SK-N-MC (cell line): ENCODE results near the gene LCN10.

Experiments used
- EZH2 ChIP-seq: fragments of 200-600 bp; sonication (generic); IDR thresholded peaks from one replicate; pipeline ENCODE4 v1.6.1; 2017; ENCODE audit warnings: antibody characterized with exemption
- POLR2AphosphoS5 ChIP-seq: IDR thresholded peaks from 2 replicates; pipeline ENCODE4 v1.6.1; 2012; ENCODE audit warnings: mild to moderate bottlenecking, low read depth, low read length, borderline replicate concordance

GRCh38 chr9:136696502-136696901 lies 46.2 kb downstream of the LCN10 start:
- TF ChIP-seq POLR2AphosphoS5 (no peak), EZH2 (no peak)
